ENCODE measurements around the gene MAP3K5. TPM values are rescaled to one million over a fixed set of nuclear protein-coding genes. Genes with fewer than 3 reads are reported as not detected.
A peak's percentile ranks its signal among the peaks of the same experiment; 100 is the strongest.

MAP3K5 gene
- total RNA-seq, 1 donor from 2014 or later: 5.7 TPM

DNA sequence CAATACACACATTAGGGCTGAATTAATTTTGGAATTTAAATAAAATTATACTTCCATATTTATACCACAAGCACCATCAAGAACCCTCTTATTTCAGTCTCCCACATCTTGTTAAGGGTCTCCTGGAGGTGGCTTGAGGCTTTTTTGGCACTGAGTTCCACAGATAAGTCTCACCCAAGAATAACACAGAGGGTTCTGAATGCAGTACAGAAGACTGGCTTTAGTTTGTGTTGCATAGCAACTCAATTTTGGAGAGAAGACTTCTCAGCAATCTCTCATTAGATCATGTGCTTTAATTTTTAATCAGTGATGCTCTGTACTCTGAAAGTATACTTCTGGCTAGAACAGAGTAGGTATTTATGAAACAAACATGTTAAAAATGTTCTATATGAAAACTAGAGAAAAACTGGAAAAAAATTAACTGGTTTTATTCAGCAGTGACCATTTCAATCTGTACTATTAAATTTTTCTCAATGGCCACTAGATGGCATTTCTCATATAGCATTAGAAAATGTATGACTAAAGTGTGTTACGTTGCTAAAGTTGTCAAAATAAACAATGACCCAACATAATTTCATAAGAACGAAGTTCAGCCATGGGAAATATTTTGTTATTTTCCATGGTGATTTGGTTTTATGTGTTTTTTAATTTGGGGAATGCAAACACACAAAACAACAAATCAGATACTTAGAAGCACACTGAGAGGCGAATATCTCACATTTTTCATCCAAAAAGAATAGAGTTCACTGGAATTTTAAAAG lies 209.4 kb downstream of the MAP3K5 start:
- H3K4me3 ChIP-seq (ENCODE audit: low read depth, low read length): no peak overlapping the region
- TF ChIP-seq CTCF (IDR thresholded peaks at IDR 0.05; ENCODE audit: insufficient read depth, low read length, poor library complexity, severe bottlenecking): peak; percentile 41
- no peak for DNase-seq (ENCODE audit: low read depth)
- H3K27me3 ChIP-seq (ENCODE audit: control insufficient read depth, insufficient read depth, low read length): no peaks in the 10 kb centered on the region
- H3K36me3 ChIP-seq (ENCODE audit: control insufficient read depth, insufficient read depth, low read length): no peaks in the 10 kb centered on the region

GRCh38 chr6:136579800-136580199 lies 212.5 kb downstream of the MAP3K5 start:
- no peak for TF ChIP-seq CTCF (IDR thresholded peaks at IDR 0.05; ENCODE audit: insufficient read depth, low read length, poor library complexity, severe bottlenecking)
- Histone ChIP-seq H3K27me3 (ENCODE audit: control insufficient read depth, insufficient read depth, low read length) (no peaks in the 10 kb centered on the region), H3K36me3 (ENCODE audit: control insufficient read depth, insufficient read depth, low read length) (no peaks in the 10 kb centered on the region), H3K4me3 (ENCODE audit: low read depth, low read length) (no peak overlapping the region)
- no peak for DNase-seq (ENCODE audit: low read depth)

- Histone ChIP-seq H3K4me3 (ENCODE audit: low read depth, low read length) (no peak overlapping the region), H3K27me3 (ENCODE audit: control insufficient read depth, insufficient read depth, low read length) (no peaks in the 10 kb centered on the region), H3K36me3 (ENCODE audit: control insufficient read depth, insufficient read depth, low read length) (no peaks in the 10 kb centered on the region)
- DNase-seq (ENCODE audit: low read depth): no peak
- TF ChIP-seq CTCF (IDR thresholded peaks at IDR 0.05; ENCODE audit: insufficient read depth, low read length, poor library complexity, severe bottlenecking): no peak
Measured at GRCh38 chr6:136576821-136577220, 215.5 kb downstream of the MAP3K5 start.

GRCh38 chr6:136571496-136571895 lies 220.8 kb downstream of the MAP3K5 start:
- H3K36me3 ChIP-seq (ENCODE audit: control insufficient read depth, insufficient read depth, low read length): no peaks in the 10 kb centered on the region
- no peak overlapping the region for H3K4me3 ChIP-seq (ENCODE audit: low read depth, low read length)
- no peak for DNase-seq (ENCODE audit: low read depth)
- no peak for TF ChIP-seq CTCF (IDR thresholded peaks at IDR 0.05; ENCODE audit: insufficient read depth, low read length, poor library complexity, severe bottlenecking)
- H3K27me3 ChIP-seq (ENCODE audit: control insufficient read depth, insufficient read depth, low read length): no peaks in the 10 kb centered on the region

DNA sequence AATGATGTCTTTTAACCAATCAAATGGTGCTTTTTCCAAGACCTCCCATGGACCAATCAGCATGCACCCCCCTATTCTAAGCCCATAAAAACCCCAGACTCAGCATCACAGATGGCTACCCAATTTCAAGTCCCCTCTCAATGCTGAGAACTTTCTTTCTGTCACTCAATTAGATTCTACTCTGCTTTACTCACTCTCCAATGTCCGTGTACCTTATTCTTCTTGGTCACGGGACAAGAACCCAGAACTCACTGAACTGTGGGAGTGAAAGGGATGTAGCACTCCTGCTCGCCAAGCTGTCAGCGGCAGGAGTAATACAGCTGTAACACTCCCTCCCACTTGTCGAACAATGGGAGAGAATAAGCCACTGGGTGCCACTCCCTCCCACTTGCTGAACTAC lies 221.2 kb downstream of the MAP3K5 start:
- no peak for DNase-seq (ENCODE audit: low read depth)
- H3K27me3 ChIP-seq (ENCODE audit: control insufficient read depth, insufficient read depth, low read length): no peaks in the 10 kb centered on the region

More for the DNA sequence above, 221.2 kb downstream of the MAP3K5 start:
- no peak for TF ChIP-seq CTCF (IDR thresholded peaks at IDR 0.05; ENCODE audit: insufficient read depth, low read length, poor library complexity, severe bottlenecking)
- Histone ChIP-seq H3K4me3 (ENCODE audit: low read depth, low read length) (no peak overlapping the region), H3K36me3 (ENCODE audit: control insufficient read depth, insufficient read depth, low read length) (no peaks in the 10 kb centered on the region)

All from kidney epithelial cell (primary cell).